Activated naive CD4-positive, alpha-beta T cell treated with Interleukin-2 at 50 U/mL for 16 hours (primary cell): ENCODE results near the gene AMN.

ENCODE experiments used
- DNase-seq: peaks from one replicate; pipeline ENCODE4 v3.0.0-alpha.2; 2020

AMN gene

DNA sequence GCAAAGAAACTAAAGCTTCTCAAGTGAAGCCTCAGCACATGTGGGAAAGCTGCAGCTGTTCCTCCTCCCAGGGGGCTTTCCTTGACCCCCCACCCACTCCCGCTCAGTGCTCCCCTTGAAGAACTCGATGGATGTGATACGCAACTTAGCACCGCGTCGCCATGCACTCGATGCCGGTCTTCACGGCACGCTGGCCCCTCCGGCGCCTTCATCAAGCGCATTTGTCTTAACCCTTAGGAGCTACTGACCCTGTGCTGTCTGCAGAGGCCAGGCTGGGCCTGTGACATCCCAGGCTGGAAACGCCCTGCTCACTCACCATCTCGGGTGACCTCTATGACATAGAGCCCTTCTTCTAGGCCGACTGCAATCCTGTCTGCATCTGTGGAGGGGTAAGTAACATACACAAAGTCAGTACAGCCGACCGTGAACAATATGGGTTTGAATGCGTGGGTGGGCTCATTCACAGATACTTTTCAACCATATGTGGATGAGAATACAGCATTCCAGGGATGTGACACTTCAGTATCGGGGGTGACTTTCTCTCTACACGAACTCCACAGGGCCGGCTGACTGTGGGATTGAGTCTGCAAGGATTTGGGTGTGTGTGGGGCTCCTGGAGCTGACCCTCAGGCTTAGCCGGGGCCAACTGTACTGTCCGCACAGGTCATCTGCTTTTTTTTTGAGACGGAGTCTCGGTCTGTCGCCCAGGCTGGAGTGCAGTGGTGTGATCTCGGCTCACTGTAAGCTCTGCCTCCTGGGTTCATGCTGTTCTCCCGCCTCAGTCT lies 23.1 kb downstream of the AMN start:
- DNase-seq: no peak

DNA sequence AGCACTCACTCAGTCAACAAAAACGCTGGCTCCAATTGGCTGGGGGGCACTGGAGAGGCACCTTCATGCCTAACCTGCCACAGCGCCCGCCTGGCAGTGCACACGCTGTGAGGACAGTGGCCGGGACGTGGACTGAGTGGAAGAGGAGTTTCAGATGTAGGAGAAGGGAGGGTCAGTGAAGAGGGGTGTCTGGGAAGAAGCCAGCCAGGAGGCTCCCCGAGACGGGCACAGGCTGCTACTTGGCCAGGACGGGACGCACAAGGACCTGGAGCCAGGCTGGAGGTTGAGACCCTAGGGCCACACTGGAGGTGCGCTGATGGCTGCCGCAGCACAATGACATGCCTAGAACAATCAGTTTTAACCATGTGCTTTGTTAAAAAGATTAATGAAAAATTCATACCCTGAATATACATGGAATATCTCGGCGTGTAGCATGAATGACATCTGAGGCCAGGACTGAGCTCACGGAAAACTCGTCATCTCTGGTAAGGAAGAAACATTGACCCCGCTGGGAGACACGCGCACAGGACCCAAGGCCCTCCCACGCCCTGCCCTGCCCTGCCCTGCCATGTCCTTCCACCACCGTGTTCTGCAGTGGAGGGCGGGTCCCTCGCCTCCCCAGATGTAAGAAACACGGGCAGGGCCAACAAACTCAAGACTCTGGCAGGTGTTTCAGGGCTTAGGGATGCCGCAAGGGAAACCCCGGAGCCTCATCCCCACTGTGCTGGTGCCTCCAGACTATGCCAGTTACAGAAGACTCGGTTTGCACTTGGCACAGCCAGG lies 25.0 kb downstream of the AMN start:
- DNase-seq: no peak

- DNase-seq: no peak
Observed at GRCh38 chr14:102948698-102949061, 26.2 kb downstream of the AMN start.

DNA sequence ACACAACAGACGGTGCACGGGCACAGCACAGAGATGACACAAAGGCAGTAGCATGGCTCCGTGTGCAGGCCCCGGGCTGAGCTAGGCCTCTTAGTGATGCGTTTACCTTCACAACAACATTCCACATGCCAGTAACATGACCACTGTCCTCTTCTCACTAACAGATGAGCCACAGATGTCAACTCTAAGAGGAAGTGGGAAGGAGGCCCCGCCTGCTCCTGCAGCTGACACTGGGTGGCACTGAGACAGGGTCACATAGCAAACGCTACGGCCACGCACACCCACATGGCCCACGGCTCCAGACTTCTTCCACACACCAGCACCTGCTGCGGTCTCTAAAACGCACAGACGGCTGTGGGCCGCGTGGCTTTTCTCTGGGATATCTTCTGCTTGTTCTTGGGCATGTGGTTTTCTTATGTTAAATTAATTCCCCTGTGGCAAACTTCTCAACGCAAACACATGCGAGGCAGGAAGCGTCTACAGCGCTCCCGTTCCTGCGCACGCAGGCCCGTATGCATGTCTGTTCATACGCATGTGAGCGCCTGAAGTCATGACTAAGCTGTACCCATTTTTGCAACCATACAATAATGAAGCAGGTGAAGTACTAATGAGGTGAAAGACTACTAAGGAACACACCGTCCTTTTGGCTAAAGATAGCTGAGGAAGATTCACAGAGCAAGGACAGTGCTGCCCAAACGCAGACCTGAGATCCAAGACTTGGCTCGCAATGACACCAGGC lies 26.8 kb downstream of the AMN start:
- no peak for DNase-seq

- DNase-seq: no peak
Observed at GRCh38 chr14:102949801-102950451, 27.5 kb downstream of the AMN start.

- no peak for DNase-seq
Observed at GRCh38 chr14:102951034-102951433, 28.6 kb downstream of the AMN start.

- DNase-seq: no peak
Observed at GRCh38 chr14:102951799-102952198, 29.3 kb downstream of the AMN start.

GRCh38 chr14:102952276-102952675 lies 29.8 kb downstream of the AMN start:
- no peak for DNase-seq

DNA sequence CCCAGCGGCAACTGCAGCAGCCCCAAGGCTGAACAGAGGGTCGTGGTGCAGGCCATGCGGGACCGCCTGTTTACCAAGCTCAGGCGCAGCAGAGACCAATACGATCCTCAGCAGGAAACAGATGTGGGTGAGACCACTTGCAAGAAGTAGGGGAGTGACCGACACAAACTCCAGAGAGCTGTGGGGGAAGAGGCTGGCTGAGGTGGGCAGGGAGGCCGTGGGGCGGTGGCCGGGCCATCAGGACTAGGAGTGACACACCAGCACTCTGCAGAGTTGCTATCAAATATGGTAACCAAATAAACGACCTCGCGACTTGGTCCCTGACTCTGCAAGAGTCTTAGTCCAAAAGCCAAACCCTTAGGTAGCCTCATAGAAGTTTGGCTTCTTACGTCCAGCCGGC lies 30.6 kb downstream of the AMN start:
- DNase-seq: no peak

GRCh38 chr14:102954081-102954789 lies 31.8 kb downstream of the AMN start:
- no peak for DNase-seq

DNA sequence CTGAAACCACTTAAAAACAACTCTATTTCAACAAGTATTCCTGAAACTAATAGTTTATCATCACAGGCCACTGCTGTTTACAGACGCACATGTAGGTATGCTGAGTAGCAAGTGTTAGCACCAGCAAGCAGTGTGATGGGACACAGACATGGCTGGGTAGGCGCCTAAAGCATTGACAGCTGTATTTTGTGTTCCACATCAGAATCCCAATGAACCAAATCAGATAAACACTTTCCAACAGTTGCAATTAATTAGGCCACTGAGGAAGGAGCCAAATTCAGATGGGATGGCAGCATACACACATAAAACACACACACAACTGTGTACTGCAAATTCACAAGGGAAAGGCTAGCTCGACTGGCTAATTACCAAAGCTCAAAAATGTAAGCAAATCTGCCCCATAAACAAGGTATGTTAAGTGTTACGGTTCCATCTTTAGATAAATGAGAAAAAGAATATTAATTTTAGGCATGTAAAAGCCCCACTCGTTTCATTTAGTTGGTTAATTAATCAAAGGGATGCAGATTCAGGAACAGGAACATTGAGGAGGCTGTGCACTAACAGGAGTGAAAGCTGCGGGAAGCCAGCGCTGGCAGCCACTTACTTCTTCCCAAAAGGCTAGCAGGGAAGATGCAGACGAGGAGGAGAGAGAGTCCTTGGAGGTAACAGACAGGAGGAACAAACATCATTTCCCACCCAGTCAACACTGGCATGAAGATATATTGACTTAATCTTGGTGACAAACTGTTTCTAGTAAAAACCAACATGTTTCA lies 33.4 kb downstream of the AMN start:
- DNase-seq: no peak

DNA sequence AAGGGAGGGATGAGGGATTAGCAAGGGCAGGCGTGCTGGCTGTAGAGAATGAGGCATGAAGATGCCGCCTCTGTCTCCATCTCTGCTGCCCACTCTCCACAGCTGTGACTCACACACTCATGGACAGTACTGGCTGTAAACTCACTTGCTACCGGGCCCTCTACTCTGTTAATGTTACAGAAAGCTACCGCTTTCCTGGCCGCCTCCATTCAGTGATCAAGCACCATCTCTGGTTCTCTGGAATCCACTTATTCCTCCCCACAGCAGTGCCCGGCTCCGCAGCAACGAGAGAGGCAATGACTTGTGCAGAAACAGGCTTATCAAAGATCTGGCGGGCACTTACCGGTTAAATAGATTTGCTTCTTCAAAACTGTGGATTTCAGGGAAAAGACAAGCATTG lies 34.8 kb downstream of the AMN start:
- no peak for DNase-seq

DNA sequence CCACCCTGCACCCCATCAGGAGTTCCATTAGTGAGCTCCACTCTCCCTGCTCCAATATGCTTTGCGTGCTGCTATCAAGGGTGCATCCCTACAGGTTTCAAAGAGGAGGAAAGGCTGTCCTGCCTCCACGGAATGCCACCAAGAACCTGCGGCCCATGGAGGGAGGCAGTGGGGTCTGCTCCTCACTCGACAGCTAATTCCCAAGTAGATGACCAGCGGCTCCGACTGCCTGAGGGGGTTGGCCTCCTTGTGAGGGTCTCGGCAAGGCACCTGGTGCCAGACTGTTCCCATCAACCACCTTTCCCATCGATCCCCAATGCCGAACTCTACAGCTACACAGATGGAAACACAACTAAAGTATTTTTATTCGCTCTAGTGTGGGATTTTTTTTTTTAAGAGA lies 36.0 kb downstream of the AMN start:
- DNase-seq: no peak

GRCh38 chr14:102962111-102962627 lies 39.7 kb downstream of the AMN start:
- DNase-seq: no peak

DNA sequence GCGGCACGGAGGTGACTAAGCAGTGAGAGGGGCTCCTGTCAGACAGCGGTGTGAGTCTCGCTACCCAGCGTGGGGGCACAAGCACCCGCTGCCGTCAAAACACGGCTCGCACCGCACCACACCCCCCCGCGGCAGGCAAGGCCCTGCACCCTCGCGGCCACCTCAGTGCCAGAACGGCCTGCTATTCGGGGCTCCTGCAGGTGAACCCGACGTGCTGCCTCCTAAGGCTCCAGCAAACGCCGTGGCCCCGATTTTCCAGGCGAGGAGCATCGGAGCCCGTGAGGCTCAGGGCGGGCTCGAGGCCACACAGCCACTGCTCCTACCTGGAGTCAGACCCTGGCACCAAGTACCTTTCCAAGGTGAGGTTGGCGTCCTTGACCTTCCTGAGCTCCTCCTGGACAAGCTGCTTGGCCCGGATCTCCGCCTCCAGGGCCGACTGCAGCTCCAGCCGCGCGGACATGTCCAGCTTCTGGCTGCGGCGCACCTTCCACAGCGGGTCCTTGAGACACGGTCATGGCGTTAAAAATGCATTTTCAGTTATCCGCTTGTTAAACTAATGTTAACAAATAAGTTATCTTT lies 41.8 kb downstream of the AMN start:
- no peak for DNase-seq

DNA sequence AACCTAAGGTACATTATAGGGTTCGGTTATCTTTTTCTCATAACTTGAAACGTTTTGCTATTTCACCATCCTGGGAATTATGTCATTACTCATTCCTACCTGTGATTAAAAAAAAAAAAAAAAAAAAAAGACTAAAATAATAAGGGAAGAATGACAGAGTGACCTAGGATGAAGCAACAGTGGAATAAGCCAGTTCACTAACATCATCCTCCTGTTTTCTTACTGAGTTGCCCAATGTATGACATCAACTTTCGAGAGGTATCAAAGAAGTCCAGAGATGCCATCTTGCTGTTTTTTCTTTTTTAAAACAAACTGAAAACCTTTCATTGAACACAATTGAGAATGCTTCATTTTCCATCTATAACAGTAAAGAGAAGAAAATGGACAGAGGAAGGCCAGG lies 42.8 kb downstream of the AMN start:
- no peak for DNase-seq

GRCh38 chr14:102965971-102966655 lies 43.6 kb downstream of the AMN start:
- DNase-seq: no peak

DNA sequence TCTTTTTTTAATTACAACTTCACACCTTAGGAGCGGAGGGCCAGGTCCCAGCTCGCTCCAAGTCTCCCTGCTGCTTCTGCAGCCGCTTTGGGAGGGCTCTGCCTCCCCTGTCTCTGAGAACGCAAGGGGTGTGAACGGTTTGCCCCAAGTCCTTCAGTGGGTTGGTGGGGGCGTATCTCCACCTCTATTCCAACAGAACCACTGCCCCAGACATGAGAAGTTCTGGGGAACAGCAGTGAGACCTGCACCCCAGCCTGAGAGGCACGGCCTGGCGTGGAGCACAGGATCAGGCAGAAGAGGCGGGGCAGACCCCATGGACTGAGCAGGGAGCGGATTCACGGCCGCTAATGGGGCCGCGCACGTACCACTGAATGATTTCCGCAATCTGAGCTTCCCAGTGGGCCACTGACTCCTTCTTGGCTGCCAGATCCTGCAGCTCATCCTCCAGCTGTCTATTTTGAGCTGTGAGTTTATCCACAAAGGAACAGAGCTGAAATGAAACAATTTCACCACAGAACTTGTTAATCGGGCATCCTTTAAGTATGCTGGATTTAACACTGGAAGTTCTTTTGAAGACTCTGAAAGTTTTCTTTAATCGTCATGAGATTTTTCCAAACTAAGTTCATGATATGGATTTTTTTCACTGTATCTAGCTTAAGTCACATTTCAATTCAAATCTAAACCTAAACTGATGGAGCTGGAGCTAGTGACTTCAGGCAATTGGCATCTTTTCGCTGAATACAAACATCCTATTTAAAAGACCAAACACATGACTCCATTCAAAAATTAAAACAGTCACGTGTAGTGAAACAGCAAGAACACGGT lies 44.4 kb downstream of the AMN start:
- no peak for DNase-seq

- DNase-seq: no peak
Observed at GRCh38 chr14:102967506-102967795, 45.0 kb downstream of the AMN start.

DNA sequence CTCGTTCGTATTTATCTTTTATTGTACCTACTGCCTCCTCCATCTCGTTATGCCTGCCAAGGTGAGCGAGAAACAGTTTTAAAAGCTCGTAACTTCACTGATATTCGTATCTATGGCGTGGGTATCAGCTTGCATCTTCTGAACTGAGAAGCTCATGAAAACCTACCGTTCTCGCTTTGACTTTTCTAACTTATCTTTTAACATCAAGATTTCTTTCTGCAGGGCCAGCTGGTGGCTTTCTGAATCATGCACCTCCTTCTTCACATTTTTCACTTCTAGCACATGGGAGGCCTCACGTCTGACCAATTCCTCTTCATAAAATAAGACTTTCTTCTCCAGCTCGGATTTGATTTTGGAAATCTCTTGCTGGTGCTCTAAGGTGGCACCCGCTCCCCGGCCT lies 45.8 kb downstream of the AMN start:
- no peak for DNase-seq
